K562 (cell line): ENCODE results near the gene ALOXE3. TPM values are rescaled to one million over a fixed set of nuclear protein-coding genes. Genes with fewer than 3 reads are reported as not detected.

ENCODE experiments used
- ASH1L ChIP-seq: fragments of 450-650 bp; IDR thresholded peaks from 2 replicates; pipeline ENCODE4 v1.6.1; 2018; ENCODE audit warnings: borderline replicate concordance, mild to moderate bottlenecking, low read depth; ENCODE audit not compliant: partially characterized antibody
- FIP1L1 ChIP-seq: fragments of 200-400 bp; formaldehyde crosslinking; IDR thresholded peaks from 2 replicates; pipeline ENCODE4 v1.6.1; 2018; ENCODE audit warnings: mild to moderate bottlenecking, low read depth, low read length; ENCODE audit not compliant: poor library complexity, severe bottlenecking
- GATAD2B ChIP-seq: fragments of 450-650 bp; IDR thresholded peaks from 2 replicates; pipeline ENCODE4 v1.6.1; 2017; ENCODE audit warnings: mild to moderate bottlenecking, borderline replicate concordance
- IFI16 ChIP-seq: fragments of 250-450 bp; sonication (Bioruptor Pico); IDR thresholded peaks from 2 replicates; pipeline ENCODE4 v2.1.2; 2022; ENCODE audit warnings: mild to moderate bottlenecking, inconsistent platforms
- NUFIP1 ChIP-seq: fragments of 450-650 bp; IDR thresholded peaks from 2 replicates; pipeline ENCODE4 v1.6.1; 2018; ENCODE audit not compliant: partially characterized antibody
- TGIF2 ChIP-seq: sonication (generic); formaldehyde crosslinking; IDR thresholded peaks from 2 replicates; pipeline ENCODE4 v1.8.1; 2022; ENCODE audit warnings: mild to moderate bottlenecking, missing genetic modification reagents, moderate library complexity
- WHSC1 ChIP-seq: IDR thresholded peaks from one replicate; pipeline ENCODE4 v1.6.1; 2012; ENCODE audit warnings: low read length, control low read depth, inconsistent platforms
- ZKSCAN8 ChIP-seq: fragments of 200-800 bp; sonication (Bioruptor generic); IDR thresholded peaks from 2 replicates; pipeline ENCODE4 v1.6.1; 2016; ENCODE audit warnings: missing genetic modification characterization, missing compliant biosample characterization
- polyA plus RNA-seq, 8 experiments: library from polyadenylated mRNA; depleted of rRNA in 4 of 8; stranded (reverse) in 5 of 8; unstranded in 3 of 8; fragments of >200 nt; fragmentation: Nextera tagmentation in 2 of 8; fragmentation: Illumina TruSeq in 1 of 8; extraction: Ambion mirVana in 2 of 8; extraction: Trizol in 1 of 8; gene quantifications; 2 replicates each; pipeline versions ENCODE4 v1.2.1 to v1.2.3, GENCODE V29; 2011 to 2014; ENCODE audit warnings: inconsistent platforms in 1 of 8, missing spikeins in 1 of 8
- total RNA-seq, 7 experiments: library from RNA; depleted of rRNA in 6 of 7; stranded (reverse); fragments of >200 nt in 6 of 7; fragmentation: Illumina TruSeq in 2 of 7; extraction: Trizol in 2 of 7; gene quantifications; 2 replicates each; pipeline versions ENCODE4 v1.2.1 to v1.2.3, GENCODE V29; 2011 to 2021; ENCODE audit warnings: low replicate concordance in 1 of 7
- TF ChIP-seq, protein P1 (sequence below), 3 experiments: IDR thresholded peaks in 2 of 3; conservative IDR thresholded peaks in 1 of 3; 2 replicates each; pipeline ENCODE4 v1.5.1; 2011 to 2012; ENCODE audit warnings: low read length in 3 of 3, mild to moderate bottlenecking in 3 of 3, control low read depth in 2 of 3, improper control_type of control experiment in 1 of 3, inconsistent platforms in 1 of 3, low read depth in 1 of 3, mixed read lengths in 1 of 3, moderate library complexity in 1 of 3; ENCODE audit not compliant: insufficient read depth in 2 of 3
- TF ChIP-seq, protein P2 (sequence below): fragments of 450-650 bp; IDR thresholded peaks from 2 replicates; pipeline ENCODE4 v1.6.1; 2018; ENCODE audit not compliant: partially characterized antibody
- TF ChIP-seq, protein P3 (sequence below): sonication (generic); formaldehyde crosslinking; IDR thresholded peaks from 2 replicates; pipeline ENCODE4 v1.8.0; 2022; ENCODE audit warnings: mild to moderate bottlenecking, missing genetic modification reagents
- TF ChIP-seq, protein P4 (sequence below): sonication (generic); formaldehyde crosslinking; IDR thresholded peaks from 2 replicates; pipeline ENCODE4 v1.8.1; 2023; ENCODE audit warnings: mild to moderate bottlenecking, missing genetic modification reagents
- TF ChIP-seq, protein P5 (sequence below): fragments of 200-800 bp; sonication (Bioruptor generic); IDR thresholded peaks from 2 replicates; pipeline ENCODE4 v1.6.1; 2017; ENCODE audit warnings: missing genetic modification characterization, missing compliant biosample characterization

Gene ALOXE3
- total and polyA plus RNA-seq, 9 of the 15 experiments (the other 6 are each of a cell fraction or from before 2014, with no cell fraction given), result 0.04 TPM; not detected in 8

DNA sequence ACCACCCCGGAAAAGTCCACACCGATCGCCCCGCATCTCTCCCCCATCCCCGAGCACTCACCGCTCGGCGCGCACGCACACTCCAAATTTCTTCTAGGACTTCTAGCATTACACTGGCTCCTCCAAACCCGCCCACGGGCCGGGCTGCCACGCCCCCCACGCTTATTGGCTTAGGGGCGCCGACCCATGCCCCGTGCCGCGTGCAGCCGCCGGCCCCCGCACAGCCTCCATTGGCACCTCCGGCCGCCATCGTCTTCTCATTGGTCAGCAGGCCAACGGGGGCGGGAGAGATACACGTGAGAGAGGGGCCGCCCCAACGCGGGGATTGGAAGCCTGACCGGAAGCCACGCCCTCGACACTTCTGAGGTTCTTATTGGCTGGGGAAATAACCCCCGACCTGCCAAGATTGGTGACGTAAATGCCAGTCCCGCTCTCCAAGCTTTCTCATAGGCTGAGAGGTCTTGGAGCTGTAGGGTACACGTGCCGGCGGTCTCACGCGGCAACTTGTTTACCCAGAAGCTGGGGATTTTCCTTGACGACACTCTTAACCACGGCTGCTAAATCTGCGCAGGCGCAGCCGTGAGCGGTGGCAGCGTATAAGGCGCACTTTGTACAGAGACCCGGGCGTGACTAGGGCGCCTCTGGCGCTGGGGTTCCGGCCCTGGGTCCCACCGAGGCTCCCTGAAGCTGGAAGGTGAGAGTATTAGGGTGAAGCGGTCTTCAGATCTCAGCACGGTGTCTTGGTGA, 38.1 kb upstream of the ALOXE3 start (continued):
- TF ChIP-seq, protein P1, sequence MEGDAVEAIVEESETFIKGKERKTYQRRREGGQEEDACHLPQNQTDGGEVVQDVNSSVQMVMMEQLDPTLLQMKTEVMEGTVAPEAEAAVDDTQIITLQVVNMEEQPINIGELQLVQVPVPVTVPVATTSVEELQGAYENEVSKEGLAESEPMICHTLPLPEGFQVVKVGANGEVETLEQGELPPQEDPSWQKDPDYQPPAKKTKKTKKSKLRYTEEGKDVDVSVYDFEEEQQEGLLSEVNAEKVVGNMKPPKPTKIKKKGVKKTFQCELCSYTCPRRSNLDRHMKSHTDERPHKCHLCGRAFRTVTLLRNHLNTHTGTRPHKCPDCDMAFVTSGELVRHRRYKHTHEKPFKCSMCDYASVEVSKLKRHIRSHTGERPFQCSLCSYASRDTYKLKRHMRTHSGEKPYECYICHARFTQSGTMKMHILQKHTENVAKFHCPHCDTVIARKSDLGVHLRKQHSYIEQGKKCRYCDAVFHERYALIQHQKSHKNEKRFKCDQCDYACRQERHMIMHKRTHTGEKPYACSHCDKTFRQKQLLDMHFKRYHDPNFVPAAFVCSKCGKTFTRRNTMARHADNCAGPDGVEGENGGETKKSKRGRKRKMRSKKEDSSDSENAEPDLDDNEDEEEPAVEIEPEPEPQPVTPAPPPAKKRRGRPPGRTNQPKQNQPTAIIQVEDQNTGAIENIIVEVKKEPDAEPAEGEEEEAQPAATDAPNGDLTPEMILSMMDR (IDR thresholded peaks at IDR 0.05 in 2 of 3, conservative IDR thresholded peaks at IDR 0.05 in 1 of 3; ENCODE audit: insufficient read depth in 2 of 3, low read depth in 1 of 3, low read length in 3 of 3), result peak; percentile 30 to 43 (median 43); a peak in 4 of 6 replicates
- TF ChIP-seq, protein P2, sequence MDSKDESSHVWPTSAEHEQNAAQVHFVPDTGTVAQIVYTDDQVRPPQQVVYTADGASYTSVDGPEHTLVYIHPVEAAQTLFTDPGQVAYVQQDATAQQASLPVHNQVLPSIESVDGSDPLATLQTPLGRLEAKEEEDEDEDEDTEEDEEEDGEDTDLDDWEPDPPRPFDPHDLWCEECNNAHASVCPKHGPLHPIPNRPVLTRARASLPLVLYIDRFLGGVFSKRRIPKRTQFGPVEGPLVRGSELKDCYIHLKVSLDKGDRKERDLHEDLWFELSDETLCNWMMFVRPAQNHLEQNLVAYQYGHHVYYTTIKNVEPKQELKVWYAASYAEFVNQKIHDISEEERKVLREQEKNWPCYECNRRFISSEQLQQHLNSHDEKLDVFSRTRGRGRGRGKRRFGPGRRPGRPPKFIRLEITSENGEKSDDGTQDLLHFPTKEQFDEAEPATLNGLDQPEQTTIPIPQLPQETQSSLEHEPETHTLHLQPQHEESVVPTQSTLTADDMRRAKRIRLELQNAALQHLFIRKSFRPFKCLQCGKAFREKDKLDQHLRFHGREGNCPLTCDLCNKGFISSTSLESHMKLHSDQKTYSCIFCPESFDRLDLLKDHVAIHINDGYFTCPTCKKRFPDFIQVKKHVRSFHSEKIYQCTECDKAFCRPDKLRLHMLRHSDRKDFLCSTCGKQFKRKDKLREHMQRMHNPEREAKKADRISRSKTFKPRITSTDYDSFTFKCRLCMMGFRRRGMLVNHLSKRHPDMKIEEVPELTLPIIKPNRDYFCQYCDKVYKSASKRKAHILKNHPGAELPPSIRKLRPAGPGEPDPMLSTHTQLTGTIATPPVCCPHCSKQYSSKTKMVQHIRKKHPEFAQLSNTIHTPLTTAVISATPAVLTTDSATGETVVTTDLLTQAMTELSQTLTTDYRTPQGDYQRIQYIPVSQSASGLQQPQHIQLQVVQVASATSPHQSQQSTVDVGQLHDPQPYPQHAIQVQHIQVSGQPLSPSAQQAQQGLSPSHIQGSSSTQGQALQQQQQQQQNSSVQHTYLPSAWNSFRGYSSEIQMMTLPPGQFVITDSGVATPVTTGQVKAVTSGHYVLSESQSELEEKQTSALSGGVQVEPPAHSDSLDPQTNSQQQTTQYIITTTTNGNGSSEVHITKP, result peak; percentile 77
- no peak for TF ChIP-seq GATAD2B
- no peak for TF ChIP-seq FIP1L1
- TF ChIP-seq, protein P3, sequence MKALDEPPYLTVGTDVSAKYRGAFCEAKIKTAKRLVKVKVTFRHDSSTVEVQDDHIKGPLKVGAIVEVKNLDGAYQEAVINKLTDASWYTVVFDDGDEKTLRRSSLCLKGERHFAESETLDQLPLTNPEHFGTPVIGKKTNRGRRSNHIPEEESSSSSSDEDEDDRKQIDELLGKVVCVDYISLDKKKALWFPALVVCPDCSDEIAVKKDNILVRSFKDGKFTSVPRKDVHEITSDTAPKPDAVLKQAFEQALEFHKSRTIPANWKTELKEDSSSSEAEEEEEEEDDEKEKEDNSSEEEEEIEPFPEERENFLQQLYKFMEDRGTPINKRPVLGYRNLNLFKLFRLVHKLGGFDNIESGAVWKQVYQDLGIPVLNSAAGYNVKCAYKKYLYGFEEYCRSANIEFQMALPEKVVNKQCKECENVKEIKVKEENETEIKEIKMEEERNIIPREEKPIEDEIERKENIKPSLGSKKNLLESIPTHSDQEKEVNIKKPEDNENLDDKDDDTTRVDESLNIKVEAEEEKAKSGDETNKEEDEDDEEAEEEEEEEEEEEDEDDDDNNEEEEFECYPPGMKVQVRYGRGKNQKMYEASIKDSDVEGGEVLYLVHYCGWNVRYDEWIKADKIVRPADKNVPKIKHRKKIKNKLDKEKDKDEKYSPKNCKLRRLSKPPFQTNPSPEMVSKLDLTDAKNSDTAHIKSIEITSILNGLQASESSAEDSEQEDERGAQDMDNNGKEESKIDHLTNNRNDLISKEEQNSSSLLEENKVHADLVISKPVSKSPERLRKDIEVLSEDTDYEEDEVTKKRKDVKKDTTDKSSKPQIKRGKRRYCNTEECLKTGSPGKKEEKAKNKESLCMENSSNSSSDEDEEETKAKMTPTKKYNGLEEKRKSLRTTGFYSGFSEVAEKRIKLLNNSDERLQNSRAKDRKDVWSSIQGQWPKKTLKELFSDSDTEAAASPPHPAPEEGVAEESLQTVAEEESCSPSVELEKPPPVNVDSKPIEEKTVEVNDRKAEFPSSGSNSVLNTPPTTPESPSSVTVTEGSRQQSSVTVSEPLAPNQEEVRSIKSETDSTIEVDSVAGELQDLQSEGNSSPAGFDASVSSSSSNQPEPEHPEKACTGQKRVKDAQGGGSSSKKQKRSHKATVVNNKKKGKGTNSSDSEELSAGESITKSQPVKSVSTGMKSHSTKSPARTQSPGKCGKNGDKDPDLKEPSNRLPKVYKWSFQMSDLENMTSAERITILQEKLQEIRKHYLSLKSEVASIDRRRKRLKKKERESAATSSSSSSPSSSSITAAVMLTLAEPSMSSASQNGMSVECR (CRISPR knock-in tag), result no peak
- no peak for TF ChIP-seq NUFIP1
- TF ChIP-seq TGIF2, result no peak
- no peak for TF ChIP-seq IFI16 (CRISPR knock-in tag)
- TF ChIP-seq, protein P4, sequence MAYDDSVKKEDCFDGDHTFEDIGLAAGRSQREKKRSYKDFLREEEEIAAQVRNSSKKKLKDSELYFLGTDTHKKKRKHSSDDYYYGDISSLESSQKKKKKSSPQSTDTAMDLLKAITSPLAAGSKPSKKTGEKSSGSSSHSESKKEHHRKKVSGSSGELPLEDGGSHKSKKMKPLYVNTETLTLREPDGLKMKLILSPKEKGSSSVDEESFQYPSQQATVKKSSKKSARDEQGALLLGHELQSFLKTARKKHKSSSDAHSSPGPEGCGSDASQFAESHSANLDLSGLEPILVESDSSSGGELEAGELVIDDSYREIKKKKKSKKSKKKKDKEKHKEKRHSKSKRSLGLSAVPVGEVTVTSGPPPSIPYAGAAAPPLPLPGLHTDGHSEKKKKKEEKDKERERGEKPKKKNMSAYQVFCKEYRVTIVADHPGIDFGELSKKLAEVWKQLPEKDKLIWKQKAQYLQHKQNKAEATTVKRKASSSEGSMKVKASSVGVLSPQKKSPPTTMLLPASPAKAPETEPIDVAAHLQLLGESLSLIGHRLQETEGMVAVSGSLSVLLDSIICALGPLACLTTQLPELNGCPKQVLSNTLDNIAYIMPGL (CRISPR knock-in tag), result no peak
- peak; percentile 94 for TF ChIP-seq ASH1L
- TF ChIP-seq, protein P5, sequence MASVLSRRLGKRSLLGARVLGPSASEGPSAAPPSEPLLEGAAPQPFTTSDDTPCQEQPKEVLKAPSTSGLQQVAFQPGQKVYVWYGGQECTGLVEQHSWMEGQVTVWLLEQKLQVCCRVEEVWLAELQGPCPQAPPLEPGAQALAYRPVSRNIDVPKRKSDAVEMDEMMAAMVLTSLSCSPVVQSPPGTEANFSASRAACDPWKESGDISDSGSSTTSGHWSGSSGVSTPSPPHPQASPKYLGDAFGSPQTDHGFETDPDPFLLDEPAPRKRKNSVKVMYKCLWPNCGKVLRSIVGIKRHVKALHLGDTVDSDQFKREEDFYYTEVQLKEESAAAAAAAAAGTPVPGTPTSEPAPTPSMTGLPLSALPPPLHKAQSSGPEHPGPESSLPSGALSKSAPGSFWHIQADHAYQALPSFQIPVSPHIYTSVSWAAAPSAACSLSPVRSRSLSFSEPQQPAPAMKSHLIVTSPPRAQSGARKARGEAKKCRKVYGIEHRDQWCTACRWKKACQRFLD (CRISPR knock-in tag), result no peak
- no peak for TF ChIP-seq WHSC1
- TF ChIP-seq ZKSCAN8, result no peak
